HEK293 (cell line): ENCODE data around the gene TGFB1I1.

Experiments used
- FEZF1 ChIP-seq: fragments of 450-650 bp; formaldehyde crosslinking; IDR thresholded peaks from 2 replicates; pipeline ENCODE4 v1.5.1; 2016; ENCODE audit warnings: missing biosample characterization, missing genetic modification characterization
- OSR2 ChIP-seq: fragments of 450-650 bp; formaldehyde crosslinking; IDR thresholded peaks from 2 replicates; pipeline ENCODE4 v1.5.1; 2016; ENCODE audit warnings: missing biosample characterization, missing genetic modification characterization
- OVOL3 ChIP-seq: fragments of 450-650 bp; formaldehyde crosslinking; IDR thresholded peaks from 2 replicates; pipeline ENCODE4 v1.5.1; 2016; ENCODE audit warnings: missing biosample characterization, missing genetic modification characterization
- SP3 ChIP-seq: fragments of 450-650 bp; formaldehyde crosslinking; IDR thresholded peaks from 2 replicates; pipeline ENCODE4 v1.5.1; 2016; ENCODE audit warnings: missing biosample characterization, missing genetic modification characterization
- WT1 ChIP-seq: fragments of 450-650 bp; formaldehyde crosslinking; IDR thresholded peaks from 2 replicates; pipeline ENCODE4 v1.5.1; 2016; ENCODE audit warnings: missing biosample characterization, missing genetic modification characterization
- ZBTB8A ChIP-seq: fragments of 450-650 bp; formaldehyde crosslinking; IDR thresholded peaks from 2 replicates; pipeline ENCODE4 v1.5.1; 2016; ENCODE audit warnings: missing biosample characterization, missing genetic modification characterization
- ZNF10 ChIP-seq: fragments of 450-650 bp; formaldehyde crosslinking; IDR thresholded peaks from 2 replicates; pipeline ENCODE4 v1.5.1; 2017; ENCODE audit warnings: missing biosample characterization, missing genetic modification characterization
- ZNF169 ChIP-seq: fragments of 450-650 bp; formaldehyde crosslinking; IDR thresholded peaks from 2 replicates; pipeline ENCODE4 v1.5.1; 2016; ENCODE audit warnings: missing biosample characterization, missing genetic modification characterization
- ZNF174 ChIP-seq: fragments of 450-650 bp; formaldehyde crosslinking; IDR thresholded peaks from 2 replicates; pipeline ENCODE4 v1.5.0; 2017; ENCODE audit warnings: missing biosample characterization, mild to moderate bottlenecking, missing genetic modification characterization
- ZNF2 ChIP-seq: fragments of 450-650 bp; formaldehyde crosslinking; IDR thresholded peaks from 2 replicates; pipeline ENCODE4 v1.5.1; 2016; ENCODE audit warnings: missing biosample characterization, missing genetic modification characterization
- ZNF202 ChIP-seq: fragments of 450-650 bp; formaldehyde crosslinking; IDR thresholded peaks from 2 replicates; pipeline ENCODE4 v1.5.1; 2016; ENCODE audit warnings: missing biosample characterization, missing genetic modification characterization, borderline replicate concordance
- ZNF211 ChIP-seq: fragments of 450-650 bp; formaldehyde crosslinking; IDR thresholded peaks from 2 replicates; pipeline ENCODE4 v1.5.1; 2016; ENCODE audit warnings: low read depth, missing biosample characterization, missing genetic modification characterization
- ZNF221 ChIP-seq: fragments of 450-650 bp; formaldehyde crosslinking; IDR thresholded peaks from 2 replicates; pipeline ENCODE4 v1.5.1; 2017; ENCODE audit warnings: missing biosample characterization, missing genetic modification characterization, borderline replicate concordance
- ZNF366 ChIP-seq: fragments of 450-650 bp; formaldehyde crosslinking; conservative IDR thresholded peaks from 2 replicates; pipeline ENCODE4 v1.5.1; 2016; ENCODE audit warnings: missing biosample characterization, missing genetic modification characterization
- ZNF391 ChIP-seq: fragments of 450-650 bp; formaldehyde crosslinking; IDR thresholded peaks from 2 replicates; pipeline ENCODE4 v1.5.1; 2016; ENCODE audit warnings: low read depth, missing biosample characterization, missing genetic modification characterization, borderline replicate concordance
- ZNF416 ChIP-seq: fragments of 450-650 bp; formaldehyde crosslinking; IDR thresholded peaks from 2 replicates; pipeline ENCODE4 v1.5.1; 2016; ENCODE audit warnings: missing biosample characterization, missing genetic modification characterization
- ZNF548 ChIP-seq: fragments of 450-650 bp; formaldehyde crosslinking; IDR thresholded peaks from 2 replicates; pipeline ENCODE4 v1.5.1; 2016; ENCODE audit warnings: missing biosample characterization, missing genetic modification characterization
- ZNF585B ChIP-seq: fragments of 450-650 bp; formaldehyde crosslinking; IDR thresholded peaks from 2 replicates; pipeline ENCODE4 v1.5.1; 2016; ENCODE audit warnings: missing biosample characterization, missing genetic modification characterization
- ZNF677 ChIP-seq: fragments of 450-650 bp; IDR thresholded peaks from 2 replicates; pipeline ENCODE4 v1.5.0; 2018; ENCODE audit warnings: missing biosample characterization, mild to moderate bottlenecking, missing genetic modification characterization, moderate library complexity
- ZNF777 ChIP-seq: fragments of 450-650 bp; formaldehyde crosslinking; IDR thresholded peaks from 2 replicates; pipeline ENCODE4 v1.5.1; 2017; ENCODE audit warnings: missing biosample characterization, missing genetic modification characterization, borderline replicate concordance
- ZNF792 ChIP-seq: fragments of 450-650 bp; formaldehyde crosslinking; IDR thresholded peaks from 2 replicates; pipeline ENCODE4 v1.5.1; 2016; ENCODE audit warnings: missing biosample characterization, missing genetic modification characterization
- ZNF830 ChIP-seq: fragments of 450-650 bp; IDR thresholded peaks from 2 replicates; pipeline ENCODE4 v1.5.0; 2018; ENCODE audit warnings: missing biosample characterization, missing genetic modification characterization, low read depth, mild to moderate bottlenecking, moderate library complexity
- ZNF843 ChIP-seq: fragments of 450-650 bp; formaldehyde crosslinking; IDR thresholded peaks from 2 replicates; pipeline ENCODE4 v1.5.1; 2016; ENCODE audit warnings: missing biosample characterization, missing genetic modification characterization
- ZXDB ChIP-seq: fragments of 450-650 bp; formaldehyde crosslinking; IDR thresholded peaks from 2 replicates; pipeline ENCODE4 v1.5.1; 2016; ENCODE audit warnings: missing biosample characterization, missing genetic modification characterization
- TF ChIP-seq, protein P1 (sequence below): fragments of 450-650 bp; IDR thresholded peaks from 2 replicates; pipeline ENCODE4 v1.5.1; 2018; ENCODE audit warnings: missing biosample characterization, missing genetic modification characterization
- TF ChIP-seq, protein P2 (sequence below): fragments of 450-650 bp; formaldehyde crosslinking; conservative IDR thresholded peaks from 2 replicates; pipeline ENCODE4 v1.5.1; 2016; ENCODE audit warnings: low read depth, missing biosample characterization, missing genetic modification characterization
- TF ChIP-seq, protein P3 (sequence below): fragments of 450-650 bp; formaldehyde crosslinking; IDR thresholded peaks from 2 replicates; pipeline ENCODE4 v1.5.1; 2017; ENCODE audit warnings: missing biosample characterization, missing genetic modification characterization
- TF ChIP-seq, protein P4 (sequence below): fragments of 450-650 bp; formaldehyde crosslinking; IDR thresholded peaks from 2 replicates; pipeline ENCODE4 v1.5.1; 2017; ENCODE audit warnings: missing biosample characterization, missing genetic modification characterization
- TF ChIP-seq, protein P5 (sequence below): fragments of 450-650 bp; IDR thresholded peaks from 2 replicates; pipeline ENCODE4 v1.5.1; 2018; ENCODE audit warnings: missing biosample characterization, mild to moderate bottlenecking, missing genetic modification characterization

TGFB1I1 gene

DNA sequence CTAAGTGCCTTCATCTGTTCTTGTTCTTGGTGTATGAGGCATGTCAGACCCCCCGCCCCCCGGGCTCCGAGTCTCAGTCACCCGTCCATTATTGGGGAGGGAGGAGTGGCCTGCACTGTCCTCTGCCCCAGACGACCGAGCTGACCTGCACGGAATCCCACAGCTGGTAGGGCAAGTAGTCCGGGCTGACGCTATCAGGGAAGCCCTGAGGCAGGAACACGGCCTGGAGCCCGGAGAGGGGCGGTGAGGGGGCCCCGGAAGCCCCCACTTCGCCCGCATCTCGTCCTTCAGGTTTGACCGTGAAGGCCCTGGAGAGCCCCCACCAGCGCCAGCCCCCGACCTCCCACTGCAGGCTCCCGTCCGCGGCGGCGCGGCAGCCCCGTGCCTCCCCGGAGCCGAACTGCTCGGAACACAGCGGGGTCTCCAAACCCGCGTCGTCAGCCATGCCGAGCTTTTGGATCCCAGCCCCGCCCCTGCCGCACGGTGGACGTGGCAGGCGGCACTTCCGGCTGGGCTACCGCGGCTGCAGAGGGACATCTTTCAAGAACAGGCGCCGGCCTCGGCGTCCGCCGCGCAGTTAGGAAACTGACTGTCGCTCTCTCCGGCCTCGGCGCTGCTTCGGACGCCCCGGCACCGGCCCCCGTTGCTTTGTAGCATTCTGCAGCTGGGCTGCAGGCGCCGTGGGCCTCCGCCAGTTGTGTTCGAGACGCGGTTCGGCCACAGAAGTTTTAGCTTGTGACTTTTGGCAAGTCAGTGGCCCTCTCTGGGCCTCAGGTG lies 36.2 kb downstream of the TGFB1I1 start, which contains the start of gene RUSF1 (continued):
- TF ChIP-seq, protein P1, sequence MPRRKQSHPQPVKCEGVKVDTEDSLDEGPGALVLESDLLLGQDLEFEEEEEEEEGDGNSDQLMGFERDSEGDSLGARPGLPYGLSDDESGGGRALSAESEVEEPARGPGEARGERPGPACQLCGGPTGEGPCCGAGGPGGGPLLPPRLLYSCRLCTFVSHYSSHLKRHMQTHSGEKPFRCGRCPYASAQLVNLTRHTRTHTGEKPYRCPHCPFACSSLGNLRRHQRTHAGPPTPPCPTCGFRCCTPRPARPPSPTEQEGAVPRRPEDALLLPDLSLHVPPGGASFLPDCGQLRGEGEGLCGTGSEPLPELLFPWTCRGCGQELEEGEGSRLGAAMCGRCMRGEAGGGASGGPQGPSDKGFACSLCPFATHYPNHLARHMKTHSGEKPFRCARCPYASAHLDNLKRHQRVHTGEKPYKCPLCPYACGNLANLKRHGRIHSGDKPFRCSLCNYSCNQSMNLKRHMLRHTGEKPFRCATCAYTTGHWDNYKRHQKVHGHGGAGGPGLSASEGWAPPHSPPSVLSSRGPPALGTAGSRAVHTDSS (tag by site-specific recombination) = no peak
- TF ChIP-seq, protein P2, sequence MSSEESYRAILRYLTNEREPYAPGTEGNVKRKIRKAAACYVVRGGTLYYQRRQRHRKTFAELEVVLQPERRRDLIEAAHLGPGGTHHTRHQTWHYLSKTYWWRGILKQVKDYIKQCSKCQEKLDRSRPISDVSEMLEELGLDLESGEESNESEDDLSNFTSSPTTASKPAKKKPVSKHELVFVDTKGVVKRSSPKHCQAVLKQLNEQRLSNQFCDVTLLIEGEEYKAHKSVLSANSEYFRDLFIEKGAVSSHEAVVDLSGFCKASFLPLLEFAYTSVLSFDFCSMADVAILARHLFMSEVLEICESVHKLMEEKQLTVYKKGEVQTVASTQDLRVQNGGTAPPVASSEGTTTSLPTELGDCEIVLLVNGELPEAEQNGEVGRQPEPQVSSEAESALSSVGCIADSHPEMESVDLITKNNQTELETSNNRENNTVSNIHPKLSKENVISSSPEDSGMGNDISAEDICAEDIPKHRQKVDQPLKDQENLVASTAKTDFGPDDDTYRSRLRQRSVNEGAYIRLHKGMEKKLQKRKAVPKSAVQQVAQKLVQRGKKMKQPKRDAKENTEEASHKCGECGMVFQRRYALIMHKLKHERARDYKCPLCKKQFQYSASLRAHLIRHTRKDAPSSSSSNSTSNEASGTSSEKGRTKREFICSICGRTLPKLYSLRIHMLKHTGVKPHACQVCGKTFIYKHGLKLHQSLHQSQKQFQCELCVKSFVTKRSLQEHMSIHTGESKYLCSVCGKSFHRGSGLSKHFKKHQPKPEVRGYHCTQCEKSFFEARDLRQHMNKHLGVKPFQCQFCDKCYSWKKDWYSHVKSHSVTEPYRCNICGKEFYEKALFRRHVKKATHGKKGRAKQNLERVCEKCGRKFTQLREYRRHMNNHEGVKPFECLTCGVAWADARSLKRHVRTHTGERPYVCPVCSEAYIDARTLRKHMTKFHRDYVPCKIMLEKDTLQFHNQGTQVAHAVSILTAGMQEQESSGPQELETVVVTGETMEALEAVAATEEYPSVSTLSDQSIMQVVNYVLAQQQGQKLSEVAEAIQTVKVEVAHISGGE = peak; percentile 89
- no peak for TF ChIP-seq ZNF585B (tag by site-specific recombination)
- no peak for TF ChIP-seq ZNF211 (tag by site-specific recombination)
- TF ChIP-seq ZNF548 = no peak
- peak; percentile 38 for TF ChIP-seq OSR2
- 0 out of 2 replicates have a peak, but pooled peaks have one; percentile 10 for TF ChIP-seq WT1 (tag by site-specific recombination)
- TF ChIP-seq ZXDB = peak; percentile 96
- TF ChIP-seq ZNF843 = 0 out of 2 replicates have a peak, but pooled peaks have one; percentile 29
- no peak for TF ChIP-seq ZNF202 (tag by site-specific recombination)
- no peak for TF ChIP-seq ZNF221 (tag by site-specific recombination)
- no peak for TF ChIP-seq ZNF391 (tag by site-specific recombination)
- peak; percentile 85 for TF ChIP-seq SP3 (tag by site-specific recombination)
- peak; percentile 22; the same call in 1 of the 2 replicates for TF ChIP-seq ZNF777
- TF ChIP-seq, protein P3, sequence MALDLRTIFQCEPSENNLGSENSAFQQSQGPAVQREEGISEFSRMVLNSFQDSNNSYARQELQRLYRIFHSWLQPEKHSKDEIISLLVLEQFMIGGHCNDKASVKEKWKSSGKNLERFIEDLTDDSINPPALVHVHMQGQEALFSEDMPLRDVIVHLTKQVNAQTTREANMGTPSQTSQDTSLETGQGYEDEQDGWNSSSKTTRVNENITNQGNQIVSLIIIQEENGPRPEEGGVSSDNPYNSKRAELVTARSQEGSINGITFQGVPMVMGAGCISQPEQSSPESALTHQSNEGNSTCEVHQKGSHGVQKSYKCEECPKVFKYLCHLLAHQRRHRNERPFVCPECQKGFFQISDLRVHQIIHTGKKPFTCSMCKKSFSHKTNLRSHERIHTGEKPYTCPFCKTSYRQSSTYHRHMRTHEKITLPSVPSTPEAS = no peak
- no peak for TF ChIP-seq ZNF169 (tag by site-specific recombination)
- no peak for TF ChIP-seq OVOL3 (tag by site-specific recombination)
- TF ChIP-seq ZNF830 (tag by site-specific recombination) = no peak
- no peak for TF ChIP-seq ZNF416
- TF ChIP-seq, protein P4, sequence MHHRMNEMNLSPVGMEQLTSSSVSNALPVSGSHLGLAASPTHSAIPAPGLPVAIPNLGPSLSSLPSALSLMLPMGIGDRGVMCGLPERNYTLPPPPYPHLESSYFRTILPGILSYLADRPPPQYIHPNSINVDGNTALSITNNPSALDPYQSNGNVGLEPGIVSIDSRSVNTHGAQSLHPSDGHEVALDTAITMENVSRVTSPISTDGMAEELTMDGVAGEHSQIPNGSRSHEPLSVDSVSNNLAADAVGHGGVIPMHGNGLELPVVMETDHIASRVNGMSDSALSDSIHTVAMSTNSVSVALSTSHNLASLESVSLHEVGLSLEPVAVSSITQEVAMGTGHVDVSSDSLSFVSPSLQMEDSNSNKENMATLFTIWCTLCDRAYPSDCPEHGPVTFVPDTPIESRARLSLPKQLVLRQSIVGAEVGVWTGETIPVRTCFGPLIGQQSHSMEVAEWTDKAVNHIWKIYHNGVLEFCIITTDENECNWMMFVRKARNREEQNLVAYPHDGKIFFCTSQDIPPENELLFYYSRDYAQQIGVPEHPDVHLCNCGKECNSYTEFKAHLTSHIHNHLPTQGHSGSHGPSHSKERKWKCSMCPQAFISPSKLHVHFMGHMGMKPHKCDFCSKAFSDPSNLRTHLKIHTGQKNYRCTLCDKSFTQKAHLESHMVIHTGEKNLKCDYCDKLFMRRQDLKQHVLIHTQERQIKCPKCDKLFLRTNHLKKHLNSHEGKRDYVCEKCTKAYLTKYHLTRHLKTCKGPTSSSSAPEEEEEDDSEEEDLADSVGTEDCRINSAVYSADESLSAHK (tag by site-specific recombination) = 0 out of 2 replicates have a peak, but pooled peaks have one; percentile 17
- TF ChIP-seq ZBTB8A (tag by site-specific recombination) = peak; percentile 92
- TF ChIP-seq, protein P5, sequence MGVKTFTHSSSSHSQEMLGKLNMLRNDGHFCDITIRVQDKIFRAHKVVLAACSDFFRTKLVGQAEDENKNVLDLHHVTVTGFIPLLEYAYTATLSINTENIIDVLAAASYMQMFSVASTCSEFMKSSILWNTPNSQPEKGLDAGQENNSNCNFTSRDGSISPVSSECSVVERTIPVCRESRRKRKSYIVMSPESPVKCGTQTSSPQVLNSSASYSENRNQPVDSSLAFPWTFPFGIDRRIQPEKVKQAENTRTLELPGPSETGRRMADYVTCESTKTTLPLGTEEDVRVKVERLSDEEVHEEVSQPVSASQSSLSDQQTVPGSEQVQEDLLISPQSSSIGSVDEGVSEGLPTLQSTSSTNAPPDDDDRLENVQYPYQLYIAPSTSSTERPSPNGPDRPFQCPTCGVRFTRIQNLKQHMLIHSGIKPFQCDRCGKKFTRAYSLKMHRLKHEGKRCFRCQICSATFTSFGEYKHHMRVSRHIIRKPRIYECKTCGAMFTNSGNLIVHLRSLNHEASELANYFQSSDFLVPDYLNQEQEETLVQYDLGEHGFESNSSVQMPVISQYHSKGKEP = peak; percentile 43; the same call in 1 of the 2 replicates
- no peak for TF ChIP-seq ZNF677 (tag by site-specific recombination)
- TF ChIP-seq ZNF366 (tag by site-specific recombination) = no peak
- TF ChIP-seq ZNF792 (tag by site-specific recombination) = no peak
- peak; percentile 62; the same call in 1 of the 2 replicates for TF ChIP-seq ZNF2 (tag by site-specific recombination)
- TF ChIP-seq ZNF174 = no peak
- TF ChIP-seq FEZF1 (tag by site-specific recombination) = no peak
- peak; percentile 69; the same call in 1 of the 2 replicates for TF ChIP-seq ZNF10 (tag by site-specific recombination)
